HG03354 (cell line): Measurements from ENCODE around the gene ICAM5.
"Not testable (repeated sequence)": the region's sequence is repeated elsewhere in the genome, so short reads cannot be mapped to it uniquely, and the experiment has no call there.

Experiments
- ATAC-seq: cut with Tn5 transposase; IDR thresholded peaks from one replicate; pipeline ENCODE4 v1.9.1; 2021; ENCODE audit warnings: mild to moderate bottlenecking; ENCODE audit not compliant: unreplicated experiment, poor library complexity, severe bottlenecking

The ICAM5 gene, protein sequence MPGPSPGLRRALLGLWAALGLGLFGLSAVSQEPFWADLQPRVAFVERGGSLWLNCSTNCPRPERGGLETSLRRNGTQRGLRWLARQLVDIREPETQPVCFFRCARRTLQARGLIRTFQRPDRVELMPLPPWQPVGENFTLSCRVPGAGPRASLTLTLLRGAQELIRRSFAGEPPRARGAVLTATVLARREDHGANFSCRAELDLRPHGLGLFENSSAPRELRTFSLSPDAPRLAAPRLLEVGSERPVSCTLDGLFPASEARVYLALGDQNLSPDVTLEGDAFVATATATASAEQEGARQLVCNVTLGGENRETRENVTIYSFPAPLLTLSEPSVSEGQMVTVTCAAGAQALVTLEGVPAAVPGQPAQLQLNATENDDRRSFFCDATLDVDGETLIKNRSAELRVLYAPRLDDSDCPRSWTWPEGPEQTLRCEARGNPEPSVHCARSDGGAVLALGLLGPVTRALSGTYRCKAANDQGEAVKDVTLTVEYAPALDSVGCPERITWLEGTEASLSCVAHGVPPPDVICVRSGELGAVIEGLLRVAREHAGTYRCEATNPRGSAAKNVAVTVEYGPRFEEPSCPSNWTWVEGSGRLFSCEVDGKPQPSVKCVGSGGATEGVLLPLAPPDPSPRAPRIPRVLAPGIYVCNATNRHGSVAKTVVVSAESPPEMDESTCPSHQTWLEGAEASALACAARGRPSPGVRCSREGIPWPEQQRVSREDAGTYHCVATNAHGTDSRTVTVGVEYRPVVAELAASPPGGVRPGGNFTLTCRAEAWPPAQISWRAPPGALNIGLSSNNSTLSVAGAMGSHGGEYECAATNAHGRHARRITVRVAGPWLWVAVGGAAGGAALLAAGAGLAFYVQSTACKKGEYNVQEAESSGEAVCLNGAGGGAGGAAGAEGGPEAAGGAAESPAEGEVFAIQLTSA

DNA sequence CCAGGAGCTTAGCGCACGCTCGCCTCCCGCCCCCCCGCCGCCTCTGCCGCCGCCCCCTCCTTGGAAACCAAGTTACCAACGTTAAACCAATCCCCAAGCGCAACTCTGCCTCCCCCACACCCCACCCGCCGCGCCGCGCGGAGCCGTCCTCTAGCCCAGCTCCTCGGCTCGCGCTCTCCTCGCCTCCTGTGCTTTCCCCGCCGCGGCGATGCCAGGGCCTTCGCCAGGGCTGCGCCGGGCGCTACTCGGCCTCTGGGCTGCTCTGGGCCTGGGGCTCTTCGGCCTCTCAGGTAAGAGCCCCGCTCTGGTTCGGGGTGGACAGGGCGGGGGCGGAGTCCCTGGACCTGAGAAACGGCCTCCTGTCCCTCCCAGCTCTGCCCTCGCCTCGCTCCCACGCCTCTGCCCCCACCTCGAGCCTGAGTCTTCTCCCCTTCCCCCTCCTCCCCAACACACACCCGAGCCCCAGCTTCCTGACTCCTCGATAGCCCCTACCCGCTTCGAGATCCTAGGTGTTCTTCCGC, at the start of gene ICAM5:
Gene ICAM5, plus strand, starts transcription at position 117 of the 521 bp plus-strand sequence. Its CDS starts 92 bp downstream, at position 209.
- no peak for ATAC-seq

DNA sequence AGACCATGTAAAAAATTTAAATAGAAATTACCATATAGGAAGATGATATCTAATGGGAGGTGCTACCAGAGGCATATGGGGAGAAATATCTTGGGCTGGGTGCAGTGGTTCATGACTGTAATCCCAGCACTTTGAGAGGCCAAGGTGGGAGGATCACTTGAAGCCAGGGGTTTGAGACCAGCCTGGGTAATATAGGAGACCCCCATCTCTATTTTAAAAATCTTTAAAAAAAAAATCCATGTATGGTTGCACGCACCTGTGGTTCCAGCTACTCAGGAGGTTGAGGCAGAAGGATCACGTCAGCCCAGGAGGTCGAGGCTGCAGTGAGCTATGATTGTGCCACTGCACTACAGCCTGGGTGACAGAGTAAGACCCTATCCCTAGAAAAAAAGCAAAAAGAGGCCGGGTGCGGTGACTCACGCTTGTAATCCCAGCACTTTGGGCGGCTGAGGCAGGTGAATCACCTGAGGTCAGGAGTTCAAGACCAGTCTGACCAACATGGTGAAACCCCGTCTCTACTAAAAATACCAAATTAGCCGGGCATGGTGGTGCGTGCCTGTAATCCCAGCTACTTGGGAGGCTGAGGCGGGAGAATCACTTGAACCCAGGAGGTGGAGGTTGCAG, 47.8 kb upstream of the ICAM5 start:
- not testable (repeated sequence) for ATAC-seq

DNA sequence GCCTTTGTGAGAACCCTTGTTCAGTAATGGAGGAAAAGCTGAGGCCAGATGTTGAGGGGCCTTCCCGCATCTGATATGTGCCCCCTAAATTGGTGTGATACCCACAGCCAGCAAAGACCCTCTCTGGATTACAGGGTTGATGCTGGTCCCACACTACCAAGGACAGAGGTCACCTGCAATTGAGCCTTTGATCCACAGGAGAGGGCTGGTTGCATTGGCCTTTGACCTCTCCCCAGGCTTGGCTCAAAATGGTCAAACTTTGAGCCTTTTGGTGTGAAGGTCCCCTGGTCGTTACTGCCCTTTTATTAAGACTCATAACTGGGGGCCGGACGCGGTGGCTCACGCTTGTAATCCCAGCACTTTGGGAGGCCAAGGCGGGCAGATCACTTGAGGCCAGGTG, 46.1 kb upstream of the ICAM5 start:
- ATAC-seq: no peak

DNA sequence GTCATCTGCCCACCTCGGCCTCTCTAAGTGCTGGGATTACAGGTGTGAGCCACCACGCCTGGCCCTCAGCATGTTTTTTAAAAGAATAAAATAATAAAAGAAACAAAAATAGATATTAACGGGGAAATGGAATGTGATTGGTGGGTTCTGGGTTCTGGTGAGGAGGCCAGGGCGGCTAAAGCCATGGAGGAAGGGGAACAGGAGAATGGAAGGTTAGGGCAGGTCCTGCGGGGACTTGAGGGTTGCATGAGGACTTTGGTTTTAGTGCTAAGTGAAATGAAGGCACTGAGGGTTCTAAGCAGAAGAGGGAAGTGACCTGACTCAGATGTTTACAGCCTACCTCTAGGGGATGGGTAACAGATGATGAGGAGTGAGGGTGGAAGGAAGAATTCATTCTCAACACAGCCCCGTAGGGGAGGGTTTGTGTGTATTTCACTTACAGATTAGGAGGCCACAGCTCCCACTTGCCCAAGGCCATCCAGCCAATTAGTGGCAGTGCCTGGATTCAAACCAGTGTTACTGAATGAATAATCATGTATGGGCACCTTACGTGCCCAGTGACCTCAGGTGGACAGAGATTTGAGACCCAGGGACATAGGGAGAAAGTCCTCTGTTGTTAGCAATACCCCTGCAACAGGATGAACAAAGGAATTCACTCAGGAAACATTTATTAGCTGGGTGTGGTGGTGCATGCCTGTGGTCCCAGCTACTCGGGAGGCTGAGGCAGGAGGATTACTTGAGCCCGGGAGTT, 44.4 kb upstream of the ICAM5 start:
- no peak for ATAC-seq

DNA sequence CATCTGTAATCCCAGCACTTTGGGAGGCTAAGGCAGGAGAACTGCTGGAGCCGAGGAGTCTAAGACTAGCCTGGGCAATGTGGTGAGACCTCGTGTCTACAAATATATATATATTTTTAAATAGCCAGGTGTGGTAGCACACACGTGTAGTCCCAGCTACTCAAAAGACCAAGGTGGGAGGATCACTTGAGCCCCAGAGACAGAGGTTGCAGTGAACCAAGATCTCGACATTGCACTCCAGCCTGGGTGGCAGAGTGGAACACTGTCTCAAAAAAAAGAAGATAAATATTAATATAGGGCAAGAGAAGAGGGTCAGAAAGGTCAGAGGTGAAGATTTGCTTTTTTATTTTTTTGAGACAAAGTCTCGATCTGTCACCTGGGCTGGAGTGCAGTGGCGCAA, 43.2 kb upstream of the ICAM5 start:
- ATAC-seq: no peak

DNA sequence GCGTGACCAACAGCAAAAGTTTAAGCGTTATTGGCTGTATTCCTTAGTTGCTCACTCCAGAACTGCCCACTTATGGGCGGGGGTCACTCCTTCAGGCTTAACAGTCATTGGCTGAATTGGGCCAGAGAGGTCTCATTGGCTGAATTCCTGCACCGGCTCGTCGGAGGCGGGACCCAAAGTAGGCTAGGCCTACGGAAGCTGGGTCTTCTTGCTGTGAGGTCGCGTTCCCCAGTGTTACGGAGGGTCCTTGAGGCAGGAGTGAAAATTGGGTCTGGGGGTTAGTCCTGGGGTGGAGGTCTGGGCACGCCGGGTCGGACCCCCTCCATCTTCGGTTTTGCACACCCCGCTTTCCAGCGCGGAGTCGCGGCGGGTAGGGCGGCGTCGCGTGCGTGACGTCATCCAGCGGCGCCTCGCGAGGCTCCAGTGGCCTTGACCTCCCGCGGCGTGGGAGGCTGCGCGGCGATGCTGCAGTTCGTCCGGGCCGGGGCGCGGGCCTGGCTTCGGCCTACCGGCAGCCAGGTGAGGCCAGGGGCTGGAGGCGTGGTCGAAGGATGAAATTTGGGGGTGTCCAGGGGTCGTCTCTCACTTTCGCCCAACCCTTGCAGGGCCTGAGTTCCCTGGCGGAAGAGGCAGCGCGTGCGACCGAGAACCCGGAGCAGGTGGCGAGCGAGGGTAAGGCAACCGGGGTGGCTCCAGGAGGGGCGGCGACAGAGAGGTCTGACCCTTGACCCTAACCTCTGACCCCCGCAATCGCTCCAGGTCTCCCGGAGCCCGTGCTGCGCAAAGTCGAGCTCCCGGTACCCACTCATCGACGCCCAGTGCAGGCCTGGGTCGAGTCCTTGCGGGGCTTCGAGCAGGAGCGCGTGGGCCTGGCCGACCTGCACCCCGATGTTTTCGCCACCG, 37.7 kb upstream of the ICAM5 start, which contains the start of gene MRPL4:
Gene MRPL4, plus strand, starts transcription at position 423 of the 903 bp plus-strand sequence. Its CDS starts 40 bp downstream, at position 463.
- ATAC-seq: peak; percentile 92

DNA sequence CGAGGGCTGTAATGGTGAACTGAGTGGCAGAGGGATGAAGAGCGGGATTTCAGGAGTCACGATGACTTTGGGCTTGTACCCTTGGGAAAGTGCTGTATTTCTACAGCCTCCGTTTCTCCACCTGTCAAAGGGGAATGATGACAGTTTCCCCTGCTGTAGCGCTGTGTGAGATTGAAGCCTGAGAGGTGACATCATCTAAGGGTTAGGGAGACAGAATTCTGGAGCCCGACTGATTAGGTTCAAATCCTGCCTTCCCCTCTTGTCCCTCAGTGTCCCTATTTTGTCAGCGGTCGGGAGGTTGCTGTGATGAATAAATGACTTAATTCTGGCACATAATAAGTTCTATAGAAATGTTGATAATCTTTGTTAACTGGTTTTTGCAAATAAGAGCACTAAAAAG, 37.0 kb upstream of the ICAM5 start:
- no peak for ATAC-seq

DNA sequence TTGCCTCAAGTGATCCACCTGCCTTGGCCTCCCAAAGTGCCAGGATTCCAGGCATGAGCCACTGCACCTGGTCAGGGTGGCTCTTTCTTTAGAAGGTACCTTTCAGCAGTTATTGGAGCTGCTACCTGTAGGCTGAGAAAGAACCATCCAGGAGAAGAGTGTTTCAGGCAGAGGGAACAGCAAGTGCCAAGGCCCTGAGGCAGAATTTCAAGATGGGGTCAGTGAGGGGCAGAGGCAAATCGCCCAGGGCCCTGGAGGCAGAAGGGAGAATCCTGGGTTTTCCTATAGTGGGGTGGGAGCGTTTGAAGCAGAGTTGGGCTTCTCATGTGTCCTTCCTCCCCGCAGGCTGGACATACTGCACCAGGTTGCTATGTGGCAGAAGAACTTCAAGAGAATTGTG, 35.5 kb upstream of the ICAM5 start:
- ATAC-seq: no peak

DNA sequence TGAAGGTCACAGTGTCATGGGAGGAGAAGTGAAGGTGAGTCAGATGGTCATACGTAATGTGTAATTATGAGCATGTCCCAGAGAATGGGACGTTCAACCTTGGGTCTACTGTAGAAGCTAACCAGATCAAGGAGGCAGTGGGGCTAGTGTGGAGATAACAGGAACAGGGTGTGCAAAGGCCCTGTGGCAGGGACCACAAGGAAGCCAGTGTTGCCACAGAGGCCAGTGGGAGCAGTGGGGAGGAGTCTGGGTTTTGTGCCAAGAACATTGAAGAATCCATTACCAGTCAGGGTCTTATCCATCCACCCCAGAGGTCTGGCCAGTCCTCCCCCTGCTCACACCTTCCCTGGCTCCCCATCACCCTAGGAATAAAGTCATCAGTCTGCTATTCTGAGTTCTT, 34.4 kb upstream of the ICAM5 start:
- ATAC-seq: no peak

DNA sequence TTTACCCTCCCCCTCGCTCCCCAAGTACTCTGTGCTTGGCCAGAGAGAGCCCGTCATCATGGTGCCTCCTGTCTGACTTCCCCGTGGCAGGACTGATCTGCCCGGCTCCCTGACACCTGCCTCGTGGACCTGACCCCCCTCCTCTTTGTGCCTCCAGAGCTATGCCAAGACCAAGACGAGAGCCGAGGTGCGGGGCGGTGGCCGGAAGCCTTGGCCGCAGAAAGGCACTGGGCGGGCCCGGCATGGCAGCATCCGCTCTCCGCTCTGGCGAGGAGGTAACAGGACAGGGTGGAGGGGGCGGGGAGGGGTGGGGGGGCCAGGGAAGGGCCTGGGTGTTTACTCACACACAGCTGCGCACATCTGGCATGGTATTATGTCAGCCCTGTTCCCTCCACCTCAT, 33.2 kb upstream of the ICAM5 start:
- no peak for ATAC-seq

DNA sequence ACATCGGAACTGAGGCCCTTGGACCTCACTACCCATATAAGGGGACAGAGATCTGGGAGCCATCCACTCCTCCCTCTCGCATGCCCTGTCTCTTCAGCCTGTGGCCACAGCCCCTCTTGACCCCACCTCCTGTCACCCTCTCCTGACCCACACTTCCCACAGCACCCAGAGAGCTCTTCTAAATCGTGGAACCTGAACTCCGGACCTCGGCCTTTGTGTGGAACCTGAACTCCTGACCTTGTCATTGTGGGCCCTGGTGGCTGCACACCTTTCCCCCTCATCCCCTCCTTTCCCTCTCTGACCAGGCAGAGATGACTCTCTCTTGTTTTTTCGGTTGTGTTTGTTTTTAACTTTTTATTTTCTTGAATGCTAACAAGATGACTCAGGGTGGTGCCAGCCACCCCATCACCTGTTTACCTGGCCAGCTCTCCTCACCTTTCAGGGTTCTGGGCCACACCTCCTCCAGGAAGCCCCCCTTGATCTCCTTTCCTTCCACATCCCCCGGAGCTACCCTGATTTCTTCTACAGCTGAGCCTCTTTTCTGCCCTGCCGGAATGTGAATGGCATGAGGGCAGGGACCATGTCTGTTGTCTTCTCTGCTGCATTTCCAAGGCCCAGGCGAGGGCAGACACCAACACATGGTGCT, 32.7 kb upstream of the ICAM5 start:
- ATAC-seq: no peak

DNA sequence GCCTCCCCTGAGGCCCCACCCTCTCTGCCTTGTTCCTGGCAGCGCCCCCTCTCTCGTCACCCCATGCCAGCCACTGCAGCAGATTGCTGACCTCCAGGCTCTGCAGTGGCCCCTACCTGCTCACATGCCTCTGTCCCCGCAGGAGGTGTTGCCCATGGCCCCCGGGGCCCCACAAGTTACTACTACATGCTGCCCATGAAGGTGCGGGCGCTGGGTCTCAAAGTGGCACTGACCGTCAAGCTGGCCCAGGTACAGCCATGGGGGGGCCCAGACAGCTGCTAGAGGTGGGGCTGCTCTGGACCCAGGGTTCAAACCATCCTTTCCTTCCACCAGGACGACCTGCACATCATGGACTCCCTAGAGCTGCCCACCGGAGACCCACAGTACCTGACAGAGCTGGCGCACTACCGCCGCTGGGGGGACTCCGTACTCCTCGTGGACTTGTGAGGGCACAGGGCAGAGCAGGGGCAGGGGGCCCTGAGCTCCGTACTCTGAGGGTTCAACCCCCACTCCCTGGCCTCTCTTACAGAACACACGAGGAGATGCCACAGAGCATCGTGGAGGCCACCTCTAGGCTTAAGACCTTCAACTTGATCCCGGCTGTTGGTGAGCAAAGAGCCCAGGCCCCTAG, 31.6 kb upstream of the ICAM5 start:
- no peak for ATAC-seq

DNA sequence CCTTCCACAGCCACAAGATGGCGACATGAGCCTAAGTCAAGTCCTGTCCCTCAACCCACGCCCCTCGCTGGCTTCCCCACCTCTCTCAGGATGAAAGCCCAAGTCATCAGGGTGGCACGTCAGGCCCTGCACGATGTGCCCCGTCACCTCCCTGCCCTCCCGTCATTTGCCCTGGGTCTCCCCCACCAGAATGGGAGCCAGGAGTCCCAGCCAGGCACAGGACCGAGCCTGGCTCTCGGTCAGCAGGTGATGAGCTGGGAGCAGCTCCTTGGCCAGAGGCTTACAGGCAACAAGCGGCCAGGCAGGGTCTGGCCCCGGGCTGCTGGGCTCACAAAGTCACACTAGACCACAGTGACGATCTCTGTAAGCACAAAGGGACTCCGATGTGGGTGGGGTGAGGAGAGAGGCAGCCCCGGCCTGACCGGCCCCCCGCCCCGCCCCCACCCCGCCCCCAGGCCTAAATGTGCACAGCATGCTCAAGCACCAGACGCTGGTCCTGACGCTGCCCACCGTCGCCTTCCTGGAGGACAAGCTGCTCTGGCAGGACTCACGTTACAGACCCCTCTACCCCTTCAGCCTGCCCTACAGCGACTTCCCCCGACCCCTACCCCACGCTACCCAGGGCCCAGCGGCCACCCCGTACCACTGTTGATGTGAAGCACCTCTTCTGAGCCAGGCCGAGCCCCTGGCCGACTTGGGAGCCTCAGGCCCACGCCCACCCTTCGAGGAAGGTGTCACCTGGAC, 30.4 kb upstream of the ICAM5 start:
- ATAC-seq: no peak

DNA sequence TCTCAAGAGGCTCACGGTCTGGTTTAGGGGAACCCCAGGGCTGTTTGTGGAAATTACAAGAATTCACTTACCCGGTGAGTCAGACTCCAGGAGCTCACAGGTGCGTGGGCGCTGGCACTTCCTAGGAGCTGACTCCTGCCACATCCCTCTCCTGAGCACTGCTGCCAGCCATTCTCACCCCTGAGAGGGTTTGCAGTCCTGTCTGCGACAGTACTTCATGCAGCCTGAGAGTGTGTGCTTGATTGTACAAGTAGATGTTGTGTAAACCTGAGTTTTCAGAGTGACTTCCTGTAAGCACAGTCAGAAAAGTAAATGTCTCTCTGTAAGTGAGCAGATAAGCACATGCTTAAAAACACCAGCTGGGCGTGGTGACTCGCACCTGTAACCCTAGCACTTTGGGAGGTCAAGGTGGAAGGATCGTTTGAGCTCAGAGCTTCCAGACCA, 29.6 kb upstream of the ICAM5 start:
- no peak for ATAC-seq

DNA sequence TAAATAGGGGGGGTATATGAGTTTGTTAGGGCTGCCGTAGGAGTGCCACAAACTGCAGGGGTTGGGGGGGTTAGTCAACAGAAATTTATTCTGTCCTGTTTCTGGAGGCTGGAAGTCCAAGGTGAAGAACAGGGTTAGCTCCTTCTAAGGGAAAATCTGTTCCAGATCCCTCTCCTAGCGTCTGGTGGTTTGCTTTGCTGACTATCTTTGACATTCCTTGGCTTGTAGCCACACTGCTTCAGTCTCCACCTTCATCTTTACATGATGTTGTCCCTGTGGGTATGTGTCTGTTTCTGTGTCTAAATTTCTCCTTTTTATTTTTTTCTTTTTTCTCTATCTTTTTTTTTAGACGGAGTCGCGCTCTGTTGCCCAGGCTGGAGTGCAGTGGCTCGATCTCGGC, 27.0 kb upstream of the ICAM5 start:
- ATAC-seq: no peak

DNA sequence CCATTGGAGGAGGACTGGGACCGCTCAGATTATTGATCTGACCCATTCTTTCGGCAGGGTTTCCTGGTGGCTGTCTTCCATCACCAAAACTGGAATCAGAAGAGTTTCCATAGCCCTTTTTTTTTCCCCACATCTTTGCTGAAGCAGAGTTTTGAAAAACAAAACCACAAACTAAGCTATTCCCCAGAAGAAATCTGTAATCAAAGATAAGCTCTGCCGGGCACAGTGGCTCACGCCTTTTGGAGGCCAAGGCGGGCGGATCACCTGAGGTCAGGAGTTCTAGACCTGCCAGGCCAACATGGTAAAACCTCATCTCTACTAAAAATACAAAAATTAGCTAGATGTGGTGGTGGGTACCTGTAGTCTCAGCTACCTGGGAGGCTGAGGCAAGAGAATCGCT, 23.0 kb upstream of the ICAM5 start:
- no peak for ATAC-seq

DNA sequence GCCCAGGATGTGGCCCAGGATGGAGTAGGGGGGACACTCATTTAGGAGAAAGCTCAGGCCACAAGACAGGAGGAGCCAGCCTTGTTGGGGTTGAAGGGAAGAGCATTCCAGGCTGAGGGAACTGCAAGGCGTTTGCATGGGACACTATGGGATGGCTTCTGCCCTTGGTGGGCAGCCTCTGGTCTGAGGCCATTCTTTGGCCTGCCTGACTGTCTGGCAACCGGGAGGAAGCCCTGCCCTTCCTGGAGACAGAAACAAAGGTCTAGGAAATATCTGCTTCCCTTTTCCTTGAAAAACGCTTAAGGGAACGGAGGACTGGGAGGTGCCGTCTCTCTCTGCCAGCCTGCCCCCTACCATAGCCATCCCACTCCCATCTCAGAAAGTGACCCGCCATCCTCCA, 21.7 kb upstream of the ICAM5 start:
- ATAC-seq: no peak
